Measurements from ENCODE around the gene EPHA7.

EPHA7 gene

GRCh38 chr6:93392797-93393196, 26.6 kb downstream of the EPHA7 start:
- no peak for DNase-seq

- DNase-seq, result no peak
These were observed 27.4 kb downstream of the EPHA7 start for GRCh38 chr6:93391965-93392364.

- DNase-seq, result no peak
These were observed 30.2 kb downstream of the EPHA7 start for GRCh38 chr6:93389192-93389591.

GRCh38 chr6:93388070-93388469, 31.3 kb downstream of the EPHA7 start:
- DNase-seq, result no peak

GRCh38 chr6:93376026-93376540, 43.3 kb downstream of the EPHA7 start:
- DNase-seq, result no peak

GRCh38 chr6:93373445-93373844, 45.9 kb downstream of the EPHA7 start:
- DNase-seq, result no peak

- DNase-seq, result no peak
These were observed 47.6 kb downstream of the EPHA7 start for GRCh38 chr6:93371756-93372155.

- no peak for DNase-seq
These were observed 49.7 kb downstream of the EPHA7 start for GRCh38 chr6:93369586-93370134.

- DNase-seq, result no peak
These were observed 52.9 kb downstream of the EPHA7 start for GRCh38 chr6:93366506-93366905.

- DNase-seq, result no peak
These were observed 53.9 kb downstream of the EPHA7 start for GRCh38 chr6:93365445-93365844.

- DNase-seq, result no peak
These were observed 60.9 kb downstream of the EPHA7 start for GRCh38 chr6:93358435-93358834.

- no peak for DNase-seq
These were observed 66.8 kb downstream of the EPHA7 start for GRCh38 chr6:93352604-93353003.

GRCh38 chr6:93351222-93351621, 68.1 kb downstream of the EPHA7 start:
- DNase-seq, result no peak

GRCh38 chr6:93350774-93351173, 68.6 kb downstream of the EPHA7 start:
- no peak for DNase-seq

- DNase-seq, result no peak
These were observed 75.0 kb downstream of the EPHA7 start for GRCh38 chr6:93344333-93344835.

- DNase-seq, result no peak
These were observed 75.9 kb downstream of the EPHA7 start for GRCh38 chr6:93343476-93343875.

- no peak for DNase-seq
These were observed 77.3 kb downstream of the EPHA7 start for GRCh38 chr6:93341900-93342613.

GRCh38 chr6:93337772-93338394, 81.5 kb downstream of the EPHA7 start:
- DNase-seq, result no peak

GRCh38 chr6:93337014-93337413, 82.3 kb downstream of the EPHA7 start:
- DNase-seq, result no peak

GRCh38 chr6:93329301-93330000, 89.9 kb downstream of the EPHA7 start:
- DNase-seq, result no peak

- no peak for DNase-seq
These were observed 91.5 kb downstream of the EPHA7 start for GRCh38 chr6:93327857-93328256.

GRCh38 chr6:93325761-93326160, 93.6 kb downstream of the EPHA7 start:
- no peak for DNase-seq

- DNase-seq, result no peak
These were observed 95.7 kb downstream of the EPHA7 start for GRCh38 chr6:93323630-93324029.
